Parathyroid adenoma (tissue), 2 donors: ENCODE measurements around the gene MCCC2.

Experiments used
- H2AFZ ChIP-seq: fragments of 300-600 bp; sonication (generic); one replicate; pipeline ENCODE4 v1.7.0; 2017; ENCODE audit warnings: antibody characterized with exemption, mild to moderate bottlenecking
- H3K27ac ChIP-seq: fragments of 300-600 bp; sonication (generic); one replicate; pipeline ENCODE4 v1.7.0; 2017
- H3K27me3 ChIP-seq: fragments of 300-600 bp; sonication (generic); one replicate; pipeline ENCODE4 v1.7.0; 2017; ENCODE audit warnings: low read length; ENCODE audit not compliant: control insufficient read depth, insufficient read depth
- H3K36me3 ChIP-seq: fragments of 300-600 bp; sonication (generic); one replicate; pipeline ENCODE4 v1.7.0; 2017; ENCODE audit warnings: low read length; ENCODE audit not compliant: control insufficient read depth, insufficient read depth
- H3K4me1 ChIP-seq: fragments of 300-600 bp; sonication (generic); one replicate; pipeline ENCODE4 v1.7.0; 2017; ENCODE audit warnings: control low read depth
- H3K4me2 ChIP-seq: fragments of 300-600 bp; sonication (generic); one replicate; pipeline ENCODE4 v1.7.0; 2017; ENCODE audit warnings: low read length
- H3K4me3 ChIP-seq: fragments of 300-600 bp; sonication (generic); one replicate; pipeline ENCODE4 v1.7.0; 2017; ENCODE audit warnings: low read depth, low read length
- H3K79me2 ChIP-seq: fragments of 300-600 bp; sonication (generic); one replicate; pipeline ENCODE4 v1.7.0; 2017; ENCODE audit warnings: control low read depth
- H3K9ac ChIP-seq: fragments of 300-600 bp; sonication (generic); one replicate; pipeline ENCODE4 v1.7.0; 2017; ENCODE audit warnings: mild to moderate bottlenecking
- H3K9me3 ChIP-seq: fragments of 300-600 bp; sonication (generic); one replicate; pipeline ENCODE4 v1.7.0; 2017; ENCODE audit warnings: low read length; ENCODE audit not compliant: control insufficient read depth
- CTCF ChIP-seq: fragments of 300-600 bp; sonication (generic); IDR thresholded peaks from one replicate; pipeline ENCODE4 v1.7.0; 2017; ENCODE audit warnings: antibody characterized with exemption, mild to moderate bottlenecking
- donor health status: primary hyperparathyroidism.

The MCCC2 gene

GRCh38 chr5:71621741-71622140 lies 34.6 kb downstream of the MCCC2 start:
- Histone ChIP-seq H3K27ac (no peak overlapping the region), H2AFZ (no peak overlapping the region), H3K27me3 (no peaks in the 10 kb centered on the region), H3K4me3 (no peak overlapping the region), H3K79me2 (no peaks in the 10 kb centered on the region), H3K9ac (no peak overlapping the region), H3K36me3 (no peaks in the 10 kb centered on the region), H3K4me1 (no peaks in the 10 kb centered on the region), H3K4me2 (no peak overlapping the region), H3K9me3 (no peaks in the 10 kb centered on the region)
- no peak for TF ChIP-seq CTCF

DNA sequence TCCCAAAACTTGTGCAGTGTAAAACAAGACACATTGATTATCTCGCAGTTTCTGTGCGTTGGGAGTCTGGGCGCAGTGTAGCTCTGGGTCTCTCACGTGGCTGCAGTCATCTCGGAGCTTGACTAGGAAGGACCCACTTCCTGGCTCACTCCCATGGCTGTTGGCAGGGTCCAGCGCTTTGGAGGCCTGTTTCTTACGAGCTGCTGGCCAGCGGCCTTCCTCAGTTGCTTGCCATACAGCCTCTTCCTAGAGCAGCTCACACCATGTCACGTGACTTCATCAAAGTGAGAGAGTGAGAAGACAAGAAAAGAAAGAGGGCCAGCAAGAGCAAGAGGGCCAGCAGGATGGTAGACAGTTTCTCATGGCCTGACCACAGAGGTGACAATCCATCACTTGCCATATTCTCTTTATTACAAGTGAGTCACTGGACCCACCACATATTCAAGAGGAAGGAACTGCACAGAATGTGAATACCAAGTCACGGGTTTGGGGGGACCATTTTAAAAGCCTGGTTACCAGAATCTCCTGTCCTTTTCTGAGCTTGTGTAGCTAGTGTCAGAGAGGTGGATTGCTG lies 36.2 kb downstream of the MCCC2 start:
- no peak overlapping the region for H2AFZ ChIP-seq
- H3K79me2 ChIP-seq: no peaks in the 10 kb centered on the region
- H3K4me3 ChIP-seq: no peak overlapping the region
- no peaks in the 10 kb centered on the region for H3K4me1 ChIP-seq
- H3K36me3 ChIP-seq: no peaks in the 10 kb centered on the region
- TF ChIP-seq CTCF: no peak
- H3K27me3 ChIP-seq: no peaks in the 10 kb centered on the region
- no peak overlapping the region for H3K27ac ChIP-seq
- no peaks in the 10 kb centered on the region for H3K9me3 ChIP-seq
- H3K9ac ChIP-seq: no peak overlapping the region
- no peak overlapping the region for H3K4me2 ChIP-seq

DNA sequence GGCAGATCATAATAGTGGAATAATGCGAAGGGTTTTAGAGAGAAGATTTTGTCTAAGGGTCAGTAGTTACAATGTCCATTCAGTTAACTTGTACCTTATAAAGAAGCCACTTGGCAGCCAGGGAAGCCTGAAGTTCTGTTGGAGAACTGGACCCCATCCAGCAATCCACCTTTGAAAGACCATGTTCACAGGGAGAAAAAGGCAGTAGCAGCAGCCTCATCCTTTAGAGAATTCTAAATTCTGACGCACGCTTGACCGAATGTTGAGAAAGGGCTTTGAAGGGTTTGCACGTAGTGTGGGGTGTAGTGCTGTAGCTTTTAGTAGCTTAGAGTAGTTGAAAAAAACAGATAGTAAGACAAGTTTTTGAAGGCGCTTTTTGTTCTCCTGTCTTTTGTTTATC lies 42.8 kb downstream of the MCCC2 start:
- Histone ChIP-seq H2AFZ (no peak overlapping the region), H3K79me2 (no peaks in the 10 kb centered on the region), H3K27ac (no peak overlapping the region), H3K27me3 (no peaks in the 10 kb centered on the region), H3K9ac (no peak overlapping the region), H3K4me2 (no peak overlapping the region), H3K4me1 (no peaks in the 10 kb centered on the region), H3K9me3 (no peaks in the 10 kb centered on the region), H3K4me3 (no peak overlapping the region), H3K36me3 (no peaks in the 10 kb centered on the region)
- TF ChIP-seq CTCF: no peak

DNA sequence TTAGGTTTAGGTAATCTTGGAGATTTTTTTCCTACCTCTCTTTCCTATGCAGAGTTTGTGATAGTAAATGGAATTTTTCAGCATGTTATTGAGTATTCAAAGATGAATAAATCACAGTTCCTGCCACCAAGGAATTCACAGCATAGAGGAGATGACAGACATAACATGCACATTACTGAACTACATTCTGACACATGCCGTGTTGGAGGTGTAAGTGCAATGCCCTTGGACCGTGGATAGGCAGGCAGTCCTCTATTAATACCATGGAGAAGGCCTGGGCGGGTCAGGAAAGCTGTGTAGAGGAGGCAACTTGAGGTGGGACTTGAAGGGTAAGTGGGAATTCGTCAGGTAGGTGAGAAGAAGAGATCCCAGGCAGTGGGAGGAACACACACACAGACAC lies 43.9 kb downstream of the MCCC2 start:
- no peaks in the 10 kb centered on the region for H3K79me2 ChIP-seq
- no peaks in the 10 kb centered on the region for H3K9me3 ChIP-seq
- no peak for TF ChIP-seq CTCF
- no peak overlapping the region for H3K4me3 ChIP-seq
- H3K27me3 ChIP-seq: no peaks in the 10 kb centered on the region
- H3K27ac ChIP-seq: no peak overlapping the region
- no peak overlapping the region for H3K9ac ChIP-seq
- H3K4me1 ChIP-seq: no peaks in the 10 kb centered on the region
- H3K4me2 ChIP-seq: no peak overlapping the region
- H3K36me3 ChIP-seq: no peaks in the 10 kb centered on the region
- no peak overlapping the region for H2AFZ ChIP-seq

DNA sequence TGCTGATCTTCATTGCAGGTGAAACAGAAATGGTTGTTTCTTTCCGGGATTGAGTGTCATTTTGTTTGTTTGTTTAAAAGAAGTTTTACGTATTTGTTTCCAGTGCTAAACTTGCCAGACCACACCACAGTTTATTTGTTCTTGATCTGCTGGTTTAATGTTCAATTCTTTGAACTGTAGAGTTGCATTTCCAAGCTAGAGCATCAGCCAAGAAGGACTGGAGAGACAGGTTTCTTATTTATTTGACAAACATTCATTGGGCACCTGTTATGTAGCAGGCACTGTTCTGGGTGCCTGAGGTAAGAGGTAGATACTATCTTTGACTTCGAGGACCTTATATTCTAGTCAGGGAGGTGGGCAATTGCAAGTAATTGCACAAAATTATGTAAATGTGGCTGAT lies 45.0 kb downstream of the MCCC2 start:
- H3K27me3 ChIP-seq: no peaks in the 10 kb centered on the region
- no peak for TF ChIP-seq CTCF
- H3K4me3 ChIP-seq: no peak overlapping the region
- no peak overlapping the region for H2AFZ ChIP-seq
- H3K4me1 ChIP-seq: no peaks in the 10 kb centered on the region
- no peaks in the 10 kb centered on the region for H3K9me3 ChIP-seq
- H3K36me3 ChIP-seq: no peaks in the 10 kb centered on the region
- no peaks in the 10 kb centered on the region for H3K79me2 ChIP-seq
- no peak overlapping the region for H3K4me2 ChIP-seq
- H3K27ac ChIP-seq: no peak overlapping the region
- H3K9ac ChIP-seq: no peak overlapping the region
